GM23338 (cell line): Measurements from ENCODE around the gene SLC37A1. TPM values are rescaled to one million over a fixed set of nuclear protein-coding genes. Genes with fewer than 3 reads are reported as not detected.

Source experiments
- ATAC-seq: fragments of 200-7000 bp; cut with Tn5 transposase; 3 replicates; pipeline ENCODE4 v1.9.1; 2020
- DNase-seq: peaks from one replicate; pipeline ENCODE4 v3.0.0-alpha.2; 2015; ENCODE audit warnings: low spot score
- H2AFZ ChIP-seq: fragments of 200-600 bp; sonication (generic); 2 replicates; pipeline ENCODE4 v1.8.0; 2016; ENCODE audit warnings: antibody characterized with exemption, mild to moderate bottlenecking, moderate library complexity
- H3F3A ChIP-seq: fragments of 200-600 bp; sonication (generic); replicated peaks from 2 replicates; pipeline ENCODE4 v1.8.0; 2017; ENCODE audit warnings: antibody characterized with exemption, mixed run types, low read depth
- H3K27ac ChIP-seq: fragments of 200-600 bp; sonication (generic); 2 replicates; pipeline ENCODE4 v1.6.1; 2016; ENCODE audit warnings: low read depth
- H3K27me3 ChIP-seq: fragments of 200-600 bp; sonication (generic); 2 replicates; pipeline ENCODE4 v1.8.0; 2016; ENCODE audit warnings: mild to moderate bottlenecking, mixed run types, moderate library complexity; ENCODE audit not compliant: insufficient read depth
- H3K36me3 ChIP-seq: fragments of 200-600 bp; sonication (generic); 2 replicates; pipeline ENCODE4 v1.8.0; 2016; ENCODE audit warnings: mild to moderate bottlenecking; ENCODE audit not compliant: insufficient read depth
- H3K4me1 ChIP-seq: fragments of 200-600 bp; sonication (generic); 2 replicates; pipeline ENCODE4 v1.8.0; 2016; ENCODE audit warnings: mild to moderate bottlenecking, moderate library complexity; ENCODE audit not compliant: insufficient read depth
- H3K4me2 ChIP-seq: fragments of 200-600 bp; sonication (generic); 2 replicates; pipeline ENCODE4 v1.7.1; 2017; ENCODE audit warnings: mixed run types
- H3K4me3 ChIP-seq: fragments of 200-600 bp; sonication (generic); 2 replicates; pipeline ENCODE4 v1.6.1; 2016; ENCODE audit warnings: mixed run types
- H3K79me2 ChIP-seq: fragments of 200-600 bp; sonication (generic); replicated peaks from 2 replicates; pipeline ENCODE4 v1.8.0; 2017; ENCODE audit warnings: mild to moderate bottlenecking; ENCODE audit not compliant: insufficient read depth
- H3K9me2 ChIP-seq: fragments of 200-600 bp; sonication (generic); 2 replicates; pipeline ENCODE4 v1.8.0; 2017; ENCODE audit not compliant: insufficient read depth
- H4K20me1 ChIP-seq: fragments of 200-600 bp; sonication (generic); replicated peaks from 2 replicates; pipeline ENCODE4 v1.8.0; 2017; ENCODE audit warnings: mild to moderate bottlenecking; ENCODE audit not compliant: insufficient read depth
- H3K27ac Mint-ChIP-seq: 2 replicates; pipeline ENCODE4 v1.8.0; 2020; ENCODE audit warnings: inconsistent platforms, mild to moderate bottlenecking, moderate library complexity, mixed read lengths
- H3K27me3 Mint-ChIP-seq: 3 replicates; pipeline ENCODE4 v1.8.0; 2022; ENCODE audit warnings: low read depth, mild to moderate bottlenecking, moderate library complexity, mixed read lengths, inconsistent platforms; ENCODE audit not compliant: insufficient read depth, poor library complexity
- H3K36me3 Mint-ChIP-seq: 3 replicates; pipeline ENCODE4 v1.8.0; 2021; ENCODE audit warnings: low read depth, mild to moderate bottlenecking, inconsistent platforms, moderate library complexity, mixed read lengths
- H3K4me1 Mint-ChIP-seq: 3 replicates; pipeline ENCODE4 v1.8.0; 2020; ENCODE audit warnings: mild to moderate bottlenecking, inconsistent platforms, mixed read lengths
- H3K4me3 Mint-ChIP-seq: 3 replicates; pipeline ENCODE4 v1.8.0; 2021; ENCODE audit warnings: moderate library complexity, mild to moderate bottlenecking, inconsistent platforms, mixed read lengths
- H3K9me3 Mint-ChIP-seq: 3 replicates; pipeline ENCODE4 v1.8.0; 2020; ENCODE audit warnings: moderate library complexity, mild to moderate bottlenecking, inconsistent platforms, mixed read lengths
- CREB1 ChIP-seq: fragments of 250-450 bp; sonication (Bioruptor Pico); IDR thresholded peaks from 2 replicates; pipeline ENCODE4 v1.5.0; 2020; ENCODE audit warnings: low read depth, mild to moderate bottlenecking, moderate library complexity
- EZH2 ChIP-seq: fragments of 200-600 bp; sonication (generic); IDR thresholded peaks from one replicate; pipeline ENCODE4 v1.8.0; 2017; ENCODE audit warnings: antibody characterized with exemption, mild to moderate bottlenecking, low read depth; ENCODE audit not compliant: unreplicated experiment
- JUNB ChIP-seq: IDR thresholded peaks from one replicate; pipeline ENCODE4 v1.6.1; 2016; ENCODE audit warnings: antibody characterized with exemption; ENCODE audit not compliant: unreplicated experiment
- NANOG ChIP-seq: IDR thresholded peaks from 2 replicates; pipeline ENCODE4 v1.6.1; 2016; ENCODE audit warnings: antibody characterized with exemption, borderline replicate concordance
- POLR2AphosphoS5 ChIP-seq: IDR thresholded peaks from 2 replicates; pipeline ENCODE4 v1.6.1; 2016; ENCODE audit warnings: antibody characterized with exemption, low read depth
- ZNF114 ChIP-seq: fragments of 250-450 bp; sonication (Bioruptor Pico); IDR thresholded peaks from 2 replicates; pipeline ENCODE4 v1.5.0; 2020; ENCODE audit warnings: mild to moderate bottlenecking, moderate library complexity
- ZNF331 ChIP-seq: fragments of 250-450 bp; sonication (Bioruptor Pico); IDR thresholded peaks from 2 replicates; pipeline ENCODE4 v1.5.0; 2020; ENCODE audit warnings: low read depth, mild to moderate bottlenecking, moderate library complexity
- polyA plus RNA-seq: library from polyadenylated mRNA; unstranded; fragments of >200 nt; fragmentation: Nextera tagmentation; extraction: Ambion mirVana; gene quantifications from 2 replicates; pipeline ENCODE4 v1.2.1, GENCODE V29; 2016
- total RNA-seq: library from RNA; depleted of rRNA; stranded (reverse); fragments of >200 nt; shearing (Covaris generic); gene quantifications from 2 replicates; pipeline ENCODE4 v1.2.3, GENCODE V29; 2014
- TF ChIP-seq, protein P1 (sequence below): IDR thresholded peaks from 2 replicates; pipeline ENCODE4 v1.6.1; 2016; ENCODE audit warnings: antibody characterized with exemption
- TF ChIP-seq, protein P2 (sequence below): IDR thresholded peaks from one replicate; pipeline ENCODE4 v1.6.1; 2018; ENCODE audit warnings: antibody characterized with exemption; ENCODE audit not compliant: unreplicated experiment
- TF ChIP-seq, protein P3 (sequence below), 2 experiments: fragments of 200-600 bp in 1 of 2; sonication (generic) in 1 of 2; conservative IDR thresholded peaks; 2 replicates each; pipeline versions ENCODE4 v1.5.1 to v1.6.1; 2016 to 2017; ENCODE audit warnings: antibody characterized with exemption in 2 of 2, low read depth in 2 of 2, mild to moderate bottlenecking in 2 of 2, moderate library complexity in 1 of 2

Gene SLC37A1
- total and polyA plus RNA-seq, 2 experiments from 2014 or later: 14.0 to 30.3 TPM

- Histone ChIP-seq H3K4me2 (no peak overlapping the region), H3K79me2 (no peaks in the 10 kb centered on the region), H3K4me3 (no peak overlapping the region), H3K9me2 (no peaks in the 10 kb centered on the region), H3K27ac (no peak overlapping the region), H3K4me1 (peaks cover under 1% of the 10 kb centered on the region), H3K27me3 (no peaks in the 10 kb centered on the region), H3F3A (no peaks in the 10 kb centered on the region), H4K20me1 (no peaks in the 10 kb centered on the region), H3K36me3 (no peaks in the 10 kb centered on the region), H2AFZ (no peak overlapping the region)
- DNase-seq (no peak), ATAC-seq (no peak)
- Mint-ChIP-seq H3K4me1 (peaks cover 17% of the 10 kb centered on the region), H3K36me3 (no peaks in the 10 kb centered on the region), H3K27ac (no peak overlapping the region; the same call in 1 of the 2 replicates), H3K27me3 (peaks cover 6% of the 10 kb centered on the region), H3K9me3 (no peaks in the 10 kb centered on the region), H3K4me3 (no peak overlapping the region)
- TF ChIP-seq ZNF331 (CRISPR knock-in tag) (no peak), ZNF114 (CRISPR knock-in tag) (no peak), POLR2AphosphoS5 (no peak), NANOG (no peak), CREB1 (CRISPR knock-in tag) (no peak), JUNB (no peak), EZH2 (no peak)
- TF ChIP-seq, protein P1, sequence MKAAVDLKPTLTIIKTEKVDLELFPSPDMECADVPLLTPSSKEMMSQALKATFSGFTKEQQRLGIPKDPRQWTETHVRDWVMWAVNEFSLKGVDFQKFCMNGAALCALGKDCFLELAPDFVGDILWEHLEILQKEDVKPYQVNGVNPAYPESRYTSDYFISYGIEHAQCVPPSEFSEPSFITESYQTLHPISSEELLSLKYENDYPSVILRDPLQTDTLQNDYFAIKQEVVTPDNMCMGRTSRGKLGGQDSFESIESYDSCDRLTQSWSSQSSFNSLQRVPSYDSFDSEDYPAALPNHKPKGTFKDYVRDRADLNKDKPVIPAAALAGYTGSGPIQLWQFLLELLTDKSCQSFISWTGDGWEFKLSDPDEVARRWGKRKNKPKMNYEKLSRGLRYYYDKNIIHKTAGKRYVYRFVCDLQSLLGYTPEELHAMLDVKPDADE: no peak
- TF ChIP-seq, protein P2, sequence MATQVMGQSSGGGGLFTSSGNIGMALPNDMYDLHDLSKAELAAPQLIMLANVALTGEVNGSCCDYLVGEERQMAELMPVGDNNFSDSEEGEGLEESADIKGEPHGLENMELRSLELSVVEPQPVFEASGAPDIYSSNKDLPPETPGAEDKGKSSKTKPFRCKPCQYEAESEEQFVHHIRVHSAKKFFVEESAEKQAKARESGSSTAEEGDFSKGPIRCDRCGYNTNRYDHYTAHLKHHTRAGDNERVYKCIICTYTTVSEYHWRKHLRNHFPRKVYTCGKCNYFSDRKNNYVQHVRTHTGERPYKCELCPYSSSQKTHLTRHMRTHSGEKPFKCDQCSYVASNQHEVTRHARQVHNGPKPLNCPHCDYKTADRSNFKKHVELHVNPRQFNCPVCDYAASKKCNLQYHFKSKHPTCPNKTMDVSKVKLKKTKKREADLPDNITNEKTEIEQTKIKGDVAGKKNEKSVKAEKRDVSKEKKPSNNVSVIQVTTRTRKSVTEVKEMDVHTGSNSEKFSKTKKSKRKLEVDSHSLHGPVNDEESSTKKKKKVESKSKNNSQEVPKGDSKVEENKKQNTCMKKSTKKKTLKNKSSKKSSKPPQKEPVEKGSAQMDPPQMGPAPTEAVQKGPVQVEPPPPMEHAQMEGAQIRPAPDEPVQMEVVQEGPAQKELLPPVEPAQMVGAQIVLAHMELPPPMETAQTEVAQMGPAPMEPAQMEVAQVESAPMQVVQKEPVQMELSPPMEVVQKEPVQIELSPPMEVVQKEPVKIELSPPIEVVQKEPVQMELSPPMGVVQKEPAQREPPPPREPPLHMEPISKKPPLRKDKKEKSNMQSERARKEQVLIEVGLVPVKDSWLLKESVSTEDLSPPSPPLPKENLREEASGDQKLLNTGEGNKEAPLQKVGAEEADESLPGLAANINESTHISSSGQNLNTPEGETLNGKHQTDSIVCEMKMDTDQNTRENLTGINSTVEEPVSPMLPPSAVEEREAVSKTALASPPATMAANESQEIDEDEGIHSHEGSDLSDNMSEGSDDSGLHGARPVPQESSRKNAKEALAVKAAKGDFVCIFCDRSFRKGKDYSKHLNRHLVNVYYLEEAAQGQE: no peak
- TF ChIP-seq, protein P3, sequence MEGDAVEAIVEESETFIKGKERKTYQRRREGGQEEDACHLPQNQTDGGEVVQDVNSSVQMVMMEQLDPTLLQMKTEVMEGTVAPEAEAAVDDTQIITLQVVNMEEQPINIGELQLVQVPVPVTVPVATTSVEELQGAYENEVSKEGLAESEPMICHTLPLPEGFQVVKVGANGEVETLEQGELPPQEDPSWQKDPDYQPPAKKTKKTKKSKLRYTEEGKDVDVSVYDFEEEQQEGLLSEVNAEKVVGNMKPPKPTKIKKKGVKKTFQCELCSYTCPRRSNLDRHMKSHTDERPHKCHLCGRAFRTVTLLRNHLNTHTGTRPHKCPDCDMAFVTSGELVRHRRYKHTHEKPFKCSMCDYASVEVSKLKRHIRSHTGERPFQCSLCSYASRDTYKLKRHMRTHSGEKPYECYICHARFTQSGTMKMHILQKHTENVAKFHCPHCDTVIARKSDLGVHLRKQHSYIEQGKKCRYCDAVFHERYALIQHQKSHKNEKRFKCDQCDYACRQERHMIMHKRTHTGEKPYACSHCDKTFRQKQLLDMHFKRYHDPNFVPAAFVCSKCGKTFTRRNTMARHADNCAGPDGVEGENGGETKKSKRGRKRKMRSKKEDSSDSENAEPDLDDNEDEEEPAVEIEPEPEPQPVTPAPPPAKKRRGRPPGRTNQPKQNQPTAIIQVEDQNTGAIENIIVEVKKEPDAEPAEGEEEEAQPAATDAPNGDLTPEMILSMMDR (conservative IDR thresholded peaks at IDR 0.05; ENCODE audit: low read depth in 2 of 2): no peak
These were observed 40.1 kb upstream of the SLC37A1 start for GRCh38 chr21:42473498-42474042.
